RWPE1 (cell line): ENCODE results near the gene MDFIC2.

ENCODE experiments used
- CTCF ChIA-PET: fragments of 350-600 bp; sonication (Branson Sonifier 250); formaldehyde crosslinking; extraction: SDS; loops from one replicate; lab custom pipeline; 2021; lab: Yijun Ruan, JAX
- POLR2A ChIA-PET: fragments of 400-600 bp; formaldehyde crosslinking; extraction: SDS; loops from one replicate; lab custom pipeline; 2020; ENCODE audit warnings: antibody characterized with exemption; ENCODE audit not compliant: low non-redundant PET; lab: Yijun Ruan, JAX
- DNase-seq: peaks from one replicate; pipeline ENCODE4 v3.0.0; 2012; ENCODE audit warnings: low spot score
- H3K27ac ChIP-seq: fragments of 450-650 bp; 2 replicates; pipeline ENCODE4 v1.5.1; 2017
- TF ChIP-seq, protein P1 (sequence below): fragments of 450-650 bp; conservative IDR thresholded peaks from 2 replicates; pipeline ENCODE4 v1.5.1; 2017; ENCODE audit warnings: low read depth, mild to moderate bottlenecking

MDFIC2 gene

DNA sequence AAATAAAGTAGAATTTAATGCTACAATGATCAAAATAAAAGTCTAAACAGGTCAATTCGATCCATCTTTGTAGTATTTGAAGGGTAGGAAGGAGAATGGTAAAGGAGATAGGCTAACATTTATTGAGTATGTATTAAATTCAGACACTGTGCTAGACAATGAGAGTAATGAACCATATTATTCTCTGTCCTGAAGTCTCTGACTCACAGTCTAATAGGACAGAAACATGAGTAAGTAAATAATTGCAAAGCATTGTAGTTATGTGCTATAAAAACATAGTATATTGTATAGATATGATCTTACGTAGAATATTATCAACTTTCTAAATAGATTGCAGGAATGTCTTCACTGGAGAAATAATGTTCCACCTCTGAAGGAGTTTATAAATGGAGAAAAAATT, 64.5 kb downstream of the MDFIC2 start:
- DNase-seq = no peak
- TF ChIP-seq, protein P1, sequence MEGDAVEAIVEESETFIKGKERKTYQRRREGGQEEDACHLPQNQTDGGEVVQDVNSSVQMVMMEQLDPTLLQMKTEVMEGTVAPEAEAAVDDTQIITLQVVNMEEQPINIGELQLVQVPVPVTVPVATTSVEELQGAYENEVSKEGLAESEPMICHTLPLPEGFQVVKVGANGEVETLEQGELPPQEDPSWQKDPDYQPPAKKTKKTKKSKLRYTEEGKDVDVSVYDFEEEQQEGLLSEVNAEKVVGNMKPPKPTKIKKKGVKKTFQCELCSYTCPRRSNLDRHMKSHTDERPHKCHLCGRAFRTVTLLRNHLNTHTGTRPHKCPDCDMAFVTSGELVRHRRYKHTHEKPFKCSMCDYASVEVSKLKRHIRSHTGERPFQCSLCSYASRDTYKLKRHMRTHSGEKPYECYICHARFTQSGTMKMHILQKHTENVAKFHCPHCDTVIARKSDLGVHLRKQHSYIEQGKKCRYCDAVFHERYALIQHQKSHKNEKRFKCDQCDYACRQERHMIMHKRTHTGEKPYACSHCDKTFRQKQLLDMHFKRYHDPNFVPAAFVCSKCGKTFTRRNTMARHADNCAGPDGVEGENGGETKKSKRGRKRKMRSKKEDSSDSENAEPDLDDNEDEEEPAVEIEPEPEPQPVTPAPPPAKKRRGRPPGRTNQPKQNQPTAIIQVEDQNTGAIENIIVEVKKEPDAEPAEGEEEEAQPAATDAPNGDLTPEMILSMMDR = no peak
- no peak overlapping the region for H3K27ac ChIP-seq
- POLR2A ChIA-PET = no interaction called here
- CTCF ChIA-PET = no interaction called here

DNA sequence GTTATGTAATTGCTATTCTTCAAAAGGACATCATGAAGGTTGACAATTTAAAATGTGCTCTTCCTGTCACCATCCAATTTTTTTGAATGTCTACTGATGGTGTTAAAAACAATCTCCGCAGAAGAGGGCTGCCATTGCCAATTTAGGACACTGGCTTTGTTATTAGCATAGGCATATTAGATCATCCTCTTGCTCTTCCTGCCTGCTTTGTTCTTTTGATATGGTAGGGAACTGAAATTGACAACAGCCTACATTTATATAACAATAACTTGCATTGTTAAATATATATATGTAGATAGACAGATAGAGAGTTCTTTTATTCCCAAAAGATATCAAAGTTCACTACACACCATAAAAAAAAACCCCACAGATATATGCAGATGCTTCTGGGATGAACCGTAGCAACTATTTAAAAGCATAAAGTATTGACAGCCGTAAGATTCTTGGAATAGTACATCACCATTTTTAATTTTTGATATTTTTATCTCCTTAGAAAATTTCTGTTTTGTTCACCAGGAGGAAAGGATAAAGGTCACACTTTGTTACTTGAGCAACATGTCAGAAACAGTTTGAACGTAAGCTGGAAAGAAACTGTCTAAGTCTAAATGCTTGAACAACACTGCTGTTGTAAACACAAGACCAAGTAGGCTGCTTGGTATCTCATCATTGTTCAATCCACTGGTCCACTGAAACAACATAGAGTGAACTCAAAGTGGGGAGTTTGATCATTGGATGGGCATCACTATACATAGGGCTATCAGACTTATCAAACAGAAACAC, 66.5 kb downstream of the MDFIC2 start:
- DNase-seq = no peak
- no peak overlapping the region for H3K27ac ChIP-seq
- ChIA-PET POLR2A (no interaction called here), CTCF (no interaction called here)
- TF ChIP-seq, protein P1 = no peak

DNA sequence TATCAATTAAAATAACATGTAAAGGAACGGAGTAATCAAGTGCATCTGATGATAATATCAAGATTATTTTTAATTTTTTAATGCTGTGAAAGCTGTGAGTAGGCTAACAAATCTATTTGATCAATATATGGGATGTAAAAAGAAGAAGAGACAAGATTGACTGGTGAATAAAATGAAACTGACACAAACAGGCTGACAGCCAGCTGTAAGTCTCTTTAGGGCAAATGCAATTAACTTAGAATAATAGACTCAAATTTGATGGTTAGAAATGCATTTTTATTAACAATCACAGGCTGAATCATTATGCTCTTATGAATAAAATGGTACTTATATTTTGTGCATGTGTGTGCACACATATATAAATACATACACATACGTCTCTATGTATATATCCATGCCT, 68.0 kb downstream of the MDFIC2 start:
- POLR2A ChIA-PET = no interaction called here
- H3K27ac ChIP-seq = no peak overlapping the region
- no peak for DNase-seq
- TF ChIP-seq, protein P1 = no peak
- CTCF ChIA-PET = no interaction called here

DNA sequence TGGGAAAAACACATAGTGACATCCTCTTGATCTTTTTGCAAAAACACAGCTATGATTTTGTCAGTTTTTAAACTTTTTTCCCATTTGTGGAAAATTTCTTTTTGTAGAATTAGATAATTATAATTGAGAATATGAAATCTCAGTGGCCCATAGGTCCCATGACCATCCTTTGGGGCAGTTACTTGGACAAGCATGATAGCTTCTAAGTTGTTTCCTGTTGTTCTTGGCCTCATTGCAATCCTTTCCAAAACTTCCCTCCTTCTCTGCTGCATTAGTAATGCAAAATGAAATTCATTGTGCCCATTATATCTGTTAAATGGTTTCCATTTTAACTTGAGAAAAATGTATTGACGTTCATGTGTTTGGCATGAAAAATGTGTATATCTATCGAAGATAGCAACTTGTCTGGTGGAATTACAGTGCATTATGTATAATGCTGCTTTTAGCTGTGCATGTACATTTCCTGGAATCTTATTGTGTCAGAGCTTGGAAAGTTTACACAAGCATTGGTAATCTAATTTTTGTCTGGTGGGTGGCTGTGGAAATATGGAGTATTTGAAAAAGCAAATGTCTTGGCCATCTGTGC, 70.0 kb downstream of the MDFIC2 start:
- H3K27ac ChIP-seq = no peak overlapping the region
- DNase-seq = no peak
- TF ChIP-seq, protein P1 = no peak
- POLR2A ChIA-PET = no interaction called here
- CTCF ChIA-PET = no interaction called here

DNA sequence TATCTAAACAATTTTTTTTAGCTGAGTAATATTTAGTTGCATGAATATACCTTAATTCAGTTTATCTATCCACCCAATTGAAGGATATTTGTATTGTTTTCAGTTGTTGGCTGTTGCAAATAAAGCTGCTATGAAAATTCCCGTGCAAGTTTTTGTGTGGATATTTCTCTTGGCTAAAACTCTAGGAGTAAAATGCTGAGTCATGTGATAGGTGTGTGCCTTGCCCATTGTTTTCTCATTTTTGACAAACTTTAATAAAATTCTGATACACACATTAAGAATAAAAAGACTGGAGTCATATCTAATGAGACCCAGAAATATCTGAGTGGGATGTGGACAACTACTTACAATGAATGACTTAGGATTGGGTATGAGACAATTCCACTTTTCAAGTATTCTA, 78.6 kb downstream of the MDFIC2 start:
- no peak overlapping the region for H3K27ac ChIP-seq
- ChIA-PET POLR2A (no interaction called here), CTCF (no interaction called here)
- DNase-seq = no peak
- TF ChIP-seq, protein P1 = no peak

DNA sequence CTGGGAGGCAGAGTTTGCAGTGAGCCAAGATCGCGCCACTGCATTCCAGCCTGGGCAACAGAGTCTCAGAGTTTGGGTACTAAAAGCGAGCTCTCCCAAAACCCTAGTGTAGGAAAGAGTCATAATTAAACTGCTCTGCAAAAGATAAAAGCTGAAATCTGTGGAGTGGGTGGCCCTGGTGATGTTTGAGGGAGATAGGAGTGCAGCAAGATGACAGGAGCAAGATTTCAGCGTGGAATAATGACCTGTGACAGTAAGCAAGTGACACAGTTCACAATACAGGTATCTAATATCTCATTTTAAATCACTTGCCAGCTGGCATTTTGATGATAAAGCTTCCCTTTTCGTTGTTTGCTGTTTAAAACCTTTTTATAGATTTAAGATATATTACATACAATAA, 79.3 kb downstream of the MDFIC2 start:
- ChIA-PET CTCF (no interaction called here), POLR2A (no interaction called here)
- TF ChIP-seq, protein P1 = no peak
- no peak overlapping the region for H3K27ac ChIP-seq
- DNase-seq = no peak
